GM23248 (cell line): ENCODE results near the gene FFAR2.

Source experiments
- EZH2 ChIP-seq: fragments of 200-600 bp; sonication (generic); IDR thresholded peaks from 2 replicates; pipeline ENCODE4 v1.6.1; 2018; ENCODE audit warnings: antibody characterized with exemption, mild to moderate bottlenecking; ENCODE audit not compliant: insufficient read depth, poor library complexity, severe bottlenecking
- EZH2phosphoT487 ChIP-seq: fragments of 200-600 bp; sonication (generic); IDR thresholded peaks from 2 replicates; pipeline ENCODE4 v1.6.1; 2018; ENCODE audit warnings: antibody characterized with exemption, moderate library complexity, mild to moderate bottlenecking, low read depth; ENCODE audit not compliant: insufficient read depth

- TF ChIP-seq EZH2phosphoT487 (no peak), EZH2 (no peak)
These were observed 31.7 kb upstream of the FFAR2 start for GRCh38 chr19:35416331-35416730.
